GM18861 (cell line): Measurements from ENCODE around the gene TAS1R1.

Experiments used
- ATAC-seq: cut with Tn5 transposase; IDR thresholded peaks from one replicate; pipeline ENCODE4 v1.9.1; 2021; ENCODE audit not compliant: unreplicated experiment

The TAS1R1 gene

DNA sequence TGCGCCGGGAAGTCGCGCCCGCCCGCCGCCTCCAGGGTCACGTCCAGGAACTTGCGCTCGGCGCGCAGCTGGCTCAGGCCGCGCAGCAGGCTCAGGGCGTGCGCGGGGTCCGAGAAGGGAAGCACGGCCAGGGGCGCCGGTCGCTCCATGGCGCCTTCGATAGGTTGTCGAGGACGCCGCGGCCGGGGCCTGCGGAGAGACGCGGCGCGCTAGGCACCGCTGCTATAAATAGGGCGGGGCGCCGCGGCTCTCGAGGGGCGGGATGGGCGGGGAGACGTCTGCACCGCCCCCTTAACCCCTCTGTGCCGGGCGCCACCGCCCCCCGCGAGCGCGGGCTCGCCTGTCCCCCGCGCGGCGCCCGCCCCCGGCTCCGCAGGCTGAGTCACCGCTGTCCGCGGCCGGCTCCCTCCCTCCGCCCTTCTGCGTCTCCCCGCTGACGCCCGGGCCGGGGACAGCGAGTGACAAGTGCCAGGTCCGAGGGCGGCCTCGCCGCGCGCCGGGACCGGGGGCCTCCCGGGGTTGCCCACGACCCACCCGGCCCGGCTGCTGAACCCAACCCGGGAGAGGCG lies 47.6 kb downstream of the TAS1R1 start, which contains the start of gene KLHL21:
Gene KLHL21 (minus strand): TSS at position 201 of the 569 bp plus-strand sequence. CDS start 52 bp downstream, at position 149.
- peak; percentile 39 for ATAC-seq

DNA sequence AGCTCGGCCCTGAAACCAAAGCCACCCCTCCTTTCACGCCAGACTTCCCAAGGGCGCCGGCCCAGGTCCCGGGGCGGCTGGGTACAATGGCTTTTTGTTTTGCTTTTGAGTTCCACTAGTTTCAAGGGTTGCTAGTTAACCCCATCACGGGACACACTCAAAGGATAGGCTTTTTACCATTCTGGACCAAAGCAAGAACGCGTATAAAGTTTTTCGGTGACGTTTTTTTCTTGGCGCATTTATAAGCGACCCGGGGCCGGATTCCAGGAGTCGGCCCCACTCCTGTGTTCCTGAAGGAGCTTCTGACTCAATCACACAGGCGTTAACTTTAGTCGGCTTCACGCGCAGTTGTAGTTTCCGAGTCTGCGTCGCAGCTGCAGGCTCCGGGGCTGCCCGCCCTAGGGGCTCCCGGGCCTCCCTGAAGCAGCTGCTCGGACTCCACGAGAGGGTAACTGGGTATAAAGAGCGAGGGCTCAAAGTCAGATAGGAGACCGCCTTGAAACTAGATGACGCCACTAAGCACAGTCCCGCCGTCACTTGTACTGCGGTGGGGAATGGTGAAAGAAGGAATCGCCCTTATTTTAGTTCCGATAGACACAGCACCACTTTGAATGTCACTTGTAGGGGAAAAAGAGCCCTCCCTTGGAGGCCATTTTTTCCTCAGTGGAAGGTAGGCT lies 48.3 kb downstream of the TAS1R1 start:
- ATAC-seq: peak; percentile 9

DNA sequence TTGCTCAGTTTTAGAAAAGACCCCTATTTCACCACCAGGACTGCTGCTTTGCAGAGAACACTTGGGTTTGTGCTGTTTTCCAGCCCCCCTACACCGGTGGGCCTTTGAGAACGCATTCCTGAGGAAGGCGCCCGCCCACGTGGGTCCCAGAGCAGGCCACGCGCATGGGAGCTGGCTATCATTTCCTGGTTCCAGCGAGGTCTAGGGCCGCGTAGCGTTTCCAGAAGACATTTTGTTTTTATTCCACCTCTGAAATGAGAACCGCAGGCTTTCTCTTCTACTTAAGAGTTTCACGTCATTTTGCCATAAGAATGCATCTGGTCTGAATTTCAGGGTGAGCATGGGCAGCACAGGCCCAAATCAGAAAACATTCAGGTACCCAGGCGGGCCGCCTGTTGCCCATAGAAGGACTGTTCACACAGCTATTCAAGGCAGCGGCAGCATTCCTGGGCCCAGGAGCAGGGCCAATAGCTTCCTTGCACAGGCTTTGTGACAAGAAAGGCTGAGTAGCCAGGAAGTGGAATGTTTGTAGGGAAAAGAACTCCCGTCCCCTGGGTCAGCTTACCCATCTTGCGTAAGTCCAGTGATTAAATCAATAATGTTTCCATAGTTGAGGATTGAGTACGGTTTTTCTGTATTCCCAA lies 48.9 kb downstream of the TAS1R1 start:
- no peak for ATAC-seq

DNA sequence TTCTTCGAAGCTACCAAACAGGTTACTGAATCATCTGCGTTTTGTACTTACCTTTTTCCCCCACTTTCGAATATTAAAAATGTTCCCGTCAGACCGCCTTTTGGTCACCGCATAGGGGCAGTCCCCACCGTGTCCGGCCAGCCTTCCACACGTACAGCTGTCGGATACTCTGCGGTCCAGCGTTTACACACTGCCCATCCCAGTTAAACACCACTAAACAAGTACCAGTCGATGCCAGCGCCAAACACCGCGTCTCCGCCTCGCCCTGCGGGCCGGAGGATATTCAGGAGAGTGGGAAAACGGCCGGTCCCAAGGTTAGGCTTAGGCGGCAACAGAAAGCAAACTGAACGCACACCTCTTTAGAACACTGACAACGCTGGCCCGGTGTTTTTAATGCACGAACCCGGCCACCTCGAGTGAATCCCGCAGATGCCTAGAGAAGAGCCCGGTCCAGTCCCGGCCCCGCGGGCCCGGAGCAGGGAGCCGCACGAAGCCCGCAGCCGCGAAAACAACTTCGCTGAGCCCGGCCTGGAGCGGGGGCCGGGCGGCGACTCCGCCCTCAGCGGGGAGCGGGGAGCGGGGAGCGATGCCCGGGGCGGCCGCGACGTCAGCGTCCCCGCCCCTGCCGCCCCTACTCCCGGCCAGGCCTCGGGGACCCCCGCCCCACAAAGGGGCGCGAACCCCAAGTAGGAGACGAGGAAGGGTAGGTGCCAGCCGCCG lies 57.7 kb downstream of the TAS1R1 start:
- ATAC-seq: peak; percentile 23

- ATAC-seq: peak; percentile 89
These were observed 58.4 kb downstream of the TAS1R1 start, which contains the start of gene PHF13 for GRCh38 chr1:6613361-6614018. Gene PHF13, plus strand, starts transcription at chr1:6613731. Its CDS starts 336 bp downstream, at chr1:6614067.

DNA sequence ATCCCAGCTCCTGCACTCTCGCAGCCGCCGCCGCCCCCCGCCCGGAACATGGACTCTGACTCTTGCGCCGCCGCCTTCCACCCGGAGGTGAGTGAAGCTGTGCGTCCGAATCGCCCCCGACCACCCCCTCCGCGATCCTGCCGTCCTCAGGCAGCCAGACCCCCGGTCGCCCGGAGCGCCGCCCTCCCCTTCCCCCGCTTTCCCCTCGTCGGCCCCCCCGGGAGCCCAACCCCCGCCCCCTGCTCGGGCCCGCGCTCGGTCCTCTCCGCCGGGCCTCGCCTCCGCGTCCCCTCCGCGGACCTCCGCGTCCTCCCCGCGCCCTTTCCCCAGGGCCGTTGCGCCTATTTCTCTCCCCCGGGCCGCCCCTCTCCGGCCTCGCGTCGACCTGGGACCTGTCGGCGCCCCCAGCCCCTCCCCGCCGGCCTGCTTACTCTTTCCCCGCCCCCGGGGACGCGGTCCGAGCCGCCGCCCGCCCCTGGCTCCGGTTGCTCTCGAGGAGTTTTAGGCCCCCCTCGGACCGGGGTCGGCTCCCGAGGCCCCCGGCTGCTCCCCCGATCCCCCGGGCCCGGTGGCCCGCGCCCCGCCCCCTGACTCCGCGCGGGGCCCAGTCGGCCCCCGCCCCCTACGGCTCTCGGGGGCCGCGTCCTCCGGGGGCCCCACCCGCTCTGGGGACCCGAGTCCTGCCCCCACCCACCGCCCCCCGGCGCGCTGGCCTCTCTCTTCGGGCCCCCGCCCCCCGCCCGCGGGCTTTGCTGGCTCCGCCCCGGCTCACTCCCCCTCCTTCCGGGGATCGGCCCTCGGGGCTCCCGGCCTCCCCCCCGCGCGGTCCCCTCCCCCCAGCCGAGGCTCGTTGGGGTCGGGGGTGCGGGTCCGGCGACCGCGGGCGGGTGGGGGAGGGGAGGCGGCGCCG lies 59.2 kb downstream of the TAS1R1 start:
- ATAC-seq: no peak

DNA sequence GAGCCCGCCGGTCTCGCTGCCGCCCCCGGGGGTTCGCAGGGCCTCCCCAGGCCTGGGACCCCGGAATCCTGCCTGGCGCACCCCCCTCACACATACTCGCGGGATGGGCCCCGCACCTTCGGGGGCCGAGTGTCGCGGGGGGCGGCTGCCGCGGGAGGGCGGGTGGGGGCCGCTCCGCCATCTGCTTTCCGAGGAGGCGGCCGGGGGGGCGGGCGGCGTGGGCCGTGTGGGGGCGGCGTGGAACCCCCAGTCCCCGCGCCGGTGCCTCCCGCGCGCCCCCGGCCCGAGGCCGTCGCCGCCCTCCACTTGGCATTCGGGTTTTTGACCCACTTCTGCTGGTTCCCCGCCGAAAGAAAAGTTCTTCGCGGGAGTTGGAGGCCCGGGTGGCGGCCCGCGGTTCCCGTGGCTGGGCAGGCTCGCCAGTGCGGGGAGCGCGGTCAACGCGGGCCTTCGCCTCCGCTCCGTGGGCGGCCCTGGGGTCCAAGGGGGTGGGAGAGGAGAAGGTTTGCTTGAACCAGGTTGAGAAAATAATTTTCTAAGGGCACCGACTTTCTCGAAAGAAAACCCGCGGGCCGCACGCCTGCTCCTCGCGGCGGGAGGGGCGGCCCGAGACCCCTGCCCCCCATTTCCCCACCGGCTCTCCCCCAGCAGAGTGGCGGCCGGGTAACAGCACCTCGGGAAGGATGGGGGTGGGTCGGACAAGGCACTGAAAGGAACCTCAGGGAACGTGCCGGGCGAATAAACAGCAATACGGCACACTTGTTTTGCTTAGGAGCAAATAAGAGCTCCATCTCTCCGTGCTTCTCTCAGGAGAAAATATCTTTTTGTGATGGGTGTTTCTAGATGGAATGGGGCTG lies 60.0 kb downstream of the TAS1R1 start:
- ATAC-seq: no peak

DNA sequence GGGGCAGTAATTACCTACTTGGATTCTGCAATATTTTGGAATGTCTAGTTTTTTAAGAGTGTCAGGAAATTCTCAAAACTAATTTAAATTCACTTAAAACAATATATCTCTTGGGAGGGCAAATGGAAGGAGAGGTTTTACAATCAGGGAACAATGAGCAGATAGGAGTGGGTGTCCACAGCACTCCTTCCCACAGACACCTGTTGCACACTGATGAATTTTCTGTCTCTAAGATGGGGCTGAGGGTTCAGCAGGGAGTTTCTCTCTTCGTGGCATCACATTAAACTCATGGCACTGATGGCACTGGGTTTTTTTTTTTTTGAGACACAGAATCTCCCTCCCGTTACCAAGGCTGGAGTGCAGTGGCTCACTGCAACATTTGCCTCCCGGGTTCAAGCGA lies 63.9 kb downstream of the TAS1R1 start:
- ATAC-seq: no peak

DNA sequence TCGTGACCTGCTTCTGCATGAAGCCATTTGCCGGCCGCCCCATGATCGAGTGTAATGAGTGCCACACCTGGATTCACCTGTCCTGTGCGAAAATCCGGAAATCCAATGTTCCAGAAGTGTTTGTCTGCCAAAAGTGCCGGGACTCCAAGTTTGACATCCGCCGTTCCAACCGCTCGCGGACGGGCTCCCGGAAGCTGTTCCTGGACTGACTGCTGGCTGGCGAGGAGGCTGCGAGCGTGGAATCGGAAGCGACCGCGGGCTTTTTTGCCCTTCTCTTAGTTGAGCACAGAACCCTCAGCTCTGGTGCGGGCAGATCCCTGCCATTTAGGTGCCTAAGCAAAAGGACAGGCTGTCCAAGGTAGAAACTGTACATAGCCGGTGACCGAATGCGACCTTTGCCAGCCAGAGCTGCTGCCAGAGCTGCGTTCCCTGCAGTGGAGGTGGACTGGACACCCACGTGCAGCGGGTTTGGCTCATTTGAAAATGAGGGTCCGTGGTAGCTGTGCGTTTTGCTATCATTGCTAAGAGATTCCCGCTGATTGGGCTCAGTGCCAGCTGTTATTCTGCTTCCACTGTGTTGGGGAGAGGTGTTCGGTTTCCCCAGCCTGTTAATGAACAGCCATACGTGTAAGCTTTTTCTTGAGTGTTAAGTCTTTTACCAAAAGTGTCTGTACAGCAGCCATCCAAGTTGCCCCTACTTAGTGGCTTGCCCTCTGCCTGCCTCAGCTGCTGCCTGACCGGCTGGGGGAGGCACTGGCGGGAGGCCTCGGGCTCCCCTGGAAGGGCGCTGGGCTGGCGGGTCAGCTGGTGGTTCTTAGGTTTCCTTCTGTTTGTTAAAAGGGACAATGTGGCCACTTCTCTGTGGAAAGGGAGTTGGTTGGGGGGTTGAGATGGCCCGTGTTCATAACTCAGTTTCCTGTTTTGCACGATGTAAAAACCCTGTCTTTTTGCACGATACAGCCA lies 66.6 kb downstream of the TAS1R1 start:
- no peak for ATAC-seq

GRCh38 chr1:6622396-6623152 lies 67.5 kb downstream of the TAS1R1 start:
- no peak for ATAC-seq

DNA sequence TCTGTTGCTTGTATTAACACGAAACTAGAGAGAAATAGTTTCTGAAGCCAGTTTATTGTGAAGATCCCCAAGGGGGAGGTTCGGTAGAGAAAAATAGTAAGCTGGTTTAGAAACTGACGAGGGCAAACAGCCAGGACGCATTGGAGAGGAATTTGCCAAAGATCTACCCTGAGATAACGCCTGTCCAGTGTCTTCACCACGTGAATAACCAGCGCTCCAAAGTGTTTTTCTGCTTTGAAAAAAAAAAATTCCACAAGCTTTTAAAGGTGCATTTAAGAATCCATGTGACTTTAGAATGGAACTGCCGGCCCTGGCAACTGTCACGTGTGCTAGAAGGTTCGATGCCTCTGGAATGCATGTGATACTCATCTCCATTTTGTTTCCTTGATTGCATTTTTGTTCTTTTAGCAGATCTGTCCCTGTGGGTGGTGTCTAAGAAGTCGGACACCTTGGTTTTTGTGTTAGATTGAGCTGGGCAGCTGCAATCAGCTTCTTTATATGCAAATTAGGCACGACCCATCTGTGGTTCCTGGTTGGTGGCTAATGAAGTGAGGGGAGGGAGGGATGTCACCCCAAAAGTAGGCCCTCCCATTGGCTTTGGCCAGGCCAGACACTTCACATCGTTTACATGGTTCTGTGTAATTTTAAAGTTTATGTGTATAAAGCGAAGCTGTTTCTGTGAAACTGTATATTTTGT lies 68.3 kb downstream of the TAS1R1 start:
- ATAC-seq: no peak

- ATAC-seq: peak; percentile 53
These were observed 69.8 kb downstream of the TAS1R1 start, which contains the start of gene THAP3 for GRCh38 chr1:6624710-6625583. Gene THAP3, plus strand, starts transcription at chr1:6624868. Its CDS starts 351 bp downstream, at chr1:6625219.

DNA sequence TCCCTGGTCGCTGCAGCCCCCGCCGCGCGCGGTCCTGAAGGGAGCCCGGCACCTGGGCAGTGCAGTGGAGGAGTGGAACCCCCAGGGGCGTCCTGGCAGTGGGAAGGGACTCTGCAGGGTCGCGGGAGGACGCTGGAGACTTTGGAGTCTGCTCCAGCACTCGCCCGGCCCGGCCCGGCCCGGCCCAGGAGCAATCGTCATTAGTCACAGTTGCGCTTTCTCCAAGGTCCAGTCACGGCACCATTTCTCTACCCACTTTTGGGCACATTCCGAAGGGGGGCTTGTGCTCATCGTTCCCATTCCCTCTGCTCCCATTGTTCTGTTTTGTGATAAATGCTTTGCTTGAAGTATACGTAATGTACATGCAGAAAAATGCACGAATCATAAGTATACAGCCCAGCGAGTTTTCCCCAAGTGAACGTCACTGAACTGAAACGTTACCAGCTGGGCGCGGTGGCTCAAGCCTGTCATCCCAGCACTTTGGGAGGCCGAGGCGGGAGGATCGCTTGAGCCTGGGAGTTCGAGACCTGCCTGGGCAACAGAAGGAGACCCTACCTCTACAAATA lies 70.6 kb downstream of the TAS1R1 start:
- no peak for ATAC-seq

DNA sequence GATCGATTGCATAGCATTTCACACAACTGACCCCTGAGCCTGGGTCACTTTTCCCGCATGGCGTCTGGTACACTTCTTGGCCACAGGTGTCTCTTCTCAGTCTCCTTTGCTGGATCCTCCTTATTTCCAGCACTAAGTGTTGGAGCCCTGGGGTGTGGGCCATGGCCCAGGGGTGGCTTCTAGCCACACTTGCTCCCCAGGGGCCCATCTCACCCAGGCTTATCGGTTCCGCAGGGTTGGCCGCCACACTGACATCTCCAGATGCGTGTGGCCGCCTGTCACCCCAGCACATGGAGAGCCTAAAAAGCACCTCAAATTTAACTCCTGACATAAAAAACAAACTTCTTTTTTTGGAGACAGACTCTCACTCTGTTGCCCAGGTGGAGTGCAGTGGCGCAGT lies 71.9 kb downstream of the TAS1R1 start:
- no peak for ATAC-seq

- no peak for ATAC-seq
These were observed 72.9 kb downstream of the TAS1R1 start for GRCh38 chr1:6627841-6628545.
